AG09309 (cell line): ENCODE results near the gene SELPLG.

Experiments used
- DNase-seq: peaks from one replicate; pipeline ENCODE4 v3.0.0-alpha.2; 2010; ENCODE audit warnings: low read depth
- H3K4me3 ChIP-seq: 2 replicates; pipeline ENCODE4 v1.5.1; 2011; ENCODE audit warnings: mild to moderate bottlenecking, low read depth, low read length, moderate library complexity; ENCODE audit not compliant: control insufficient read depth
- CTCF ChIP-seq: IDR thresholded peaks from 2 replicates; pipeline ENCODE4 v1.5.1; 2011; ENCODE audit warnings: mild to moderate bottlenecking, low read depth, low read length, inconsistent platforms; ENCODE audit not compliant: insufficient read depth, control insufficient read depth; ENCODE audit errors: missing control alignments

SELPLG gene

GRCh38 chr12:108642899-108643654, 9.4 kb upstream of the SELPLG start:
- H3K4me3 ChIP-seq = no peak overlapping the region
- no peak for DNase-seq
- no peak for TF ChIP-seq CTCF

GRCh38 chr12:108642269-108642870, 8.7 kb upstream of the SELPLG start:
- DNase-seq = no peak
- TF ChIP-seq CTCF = no peak
- no peak overlapping the region for H3K4me3 ChIP-seq

GRCh38 chr12:108641446-108642268, 8.0 kb upstream of the SELPLG start:
- no peak for DNase-seq
- no peak overlapping the region for H3K4me3 ChIP-seq
- TF ChIP-seq CTCF = no peak

GRCh38 chr12:108640802-108641445, 7.2 kb upstream of the SELPLG start:
- no peak for TF ChIP-seq CTCF
- no peak overlapping the region for H3K4me3 ChIP-seq
- DNase-seq = no peak

- DNase-seq = no peak
- no peak overlapping the region for H3K4me3 ChIP-seq
- no peak for TF ChIP-seq CTCF
These were observed 5.5 kb upstream of the SELPLG start for GRCh38 chr12:108638997-108639822.
